CD4-positive, alpha-beta T cell treated with Interleukin-15 for 4 hours (primary cell): Measurements from ENCODE around the gene SERPINB10.

Experiments
- DNase-seq: peaks from one replicate; pipeline ENCODE4 v3.0.0-alpha.2; 2020; ENCODE audit warnings: low spot score

The SERPINB10 gene

DNA sequence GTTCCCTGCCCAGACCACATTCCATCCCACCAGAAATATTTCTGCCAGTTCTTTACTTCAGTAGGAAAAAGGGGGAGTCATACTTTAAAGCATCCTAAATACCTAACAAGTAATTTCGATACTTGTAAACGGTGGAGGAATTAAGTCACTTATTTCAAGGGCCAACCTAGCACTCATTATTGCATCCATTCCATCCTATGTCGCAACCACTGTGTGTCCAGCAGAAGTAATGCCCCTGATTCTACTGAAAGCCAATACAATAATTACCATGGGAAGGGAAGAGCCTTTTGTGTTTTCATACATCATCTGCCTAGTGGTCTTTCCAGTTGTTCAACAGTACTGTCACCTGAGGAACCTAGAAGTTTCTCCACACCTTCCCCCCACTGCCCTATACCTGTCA lies 74.6 kb downstream of the SERPINB10 start:
- no peak for DNase-seq
